GM21717 (cell line): Measurements from ENCODE around the gene TLR7.

ENCODE experiments used
- ATAC-seq: cut with Tn5 transposase; IDR thresholded peaks from one replicate; pipeline ENCODE4 v1.9.1; 2021; ENCODE audit warnings: mild to moderate bottlenecking, moderate library complexity; ENCODE audit not compliant: unreplicated experiment

The TLR7 gene

GRCh38 chrX:12890467-12890866 lies 23.6 kb downstream of the TLR7 start:
- ATAC-seq: peak; percentile 54

GRCh38 chrX:12891171-12891570 lies 24.3 kb downstream of the TLR7 start:
- no peak for ATAC-seq

- ATAC-seq: peak; percentile 63
These were observed 25.1 kb downstream of the TLR7 start for GRCh38 chrX:12891915-12892506.

- ATAC-seq: no peak
These were observed 25.8 kb downstream of the TLR7 start for GRCh38 chrX:12892716-12893115.

GRCh38 chrX:12894074-12895030 lies 27.5 kb downstream of the TLR7 start:
- no peak for ATAC-seq

- ATAC-seq: no peak
These were observed 29.0 kb downstream of the TLR7 start for GRCh38 chrX:12895866-12896265.

GRCh38 chrX:12896935-12897334 lies 30.1 kb downstream of the TLR7 start:
- no peak for ATAC-seq

GRCh38 chrX:12898073-12898472 lies 31.2 kb downstream of the TLR7 start:
- ATAC-seq: no peak

GRCh38 chrX:12899506-12899905 lies 32.6 kb downstream of the TLR7 start:
- no peak for ATAC-seq

- ATAC-seq: no peak
These were observed 34.6 kb downstream of the TLR7 start for GRCh38 chrX:12901486-12901885.

- ATAC-seq: no peak
These were observed 36.8 kb downstream of the TLR7 start for GRCh38 chrX:12903646-12904045.

- no peak for ATAC-seq
These were observed 39.3 kb downstream of the TLR7 start, which contains the start of gene TLR8 for GRCh38 chrX:12906046-12906761. Gene TLR8 (plus strand): TSS chrX:12906620. CDS start chrX:12906707, 87 bp downstream.

- ATAC-seq: no peak
These were observed 43.7 kb downstream of the TLR7 start for GRCh38 chrX:12910423-12911121.

- ATAC-seq: no peak
These were observed 44.2 kb downstream of the TLR7 start for GRCh38 chrX:12911122-12911470.

- ATAC-seq: no peak
These were observed 46.1 kb downstream of the TLR7 start for GRCh38 chrX:12912791-12913482.

GRCh38 chrX:12917753-12918152 lies 50.9 kb downstream of the TLR7 start:
- no peak for ATAC-seq

GRCh38 chrX:12919051-12919450 lies 52.2 kb downstream of the TLR7 start:
- no peak for ATAC-seq

GRCh38 chrX:12919620-12920019 lies 52.7 kb downstream of the TLR7 start:
- ATAC-seq: no peak

GRCh38 chrX:12920990-12921389 lies 54.1 kb downstream of the TLR7 start:
- ATAC-seq: no peak

GRCh38 chrX:12921886-12922598 lies 55.2 kb downstream of the TLR7 start:
- no peak for ATAC-seq
